ENCODE data around the gene C2CD5.

DNA sequence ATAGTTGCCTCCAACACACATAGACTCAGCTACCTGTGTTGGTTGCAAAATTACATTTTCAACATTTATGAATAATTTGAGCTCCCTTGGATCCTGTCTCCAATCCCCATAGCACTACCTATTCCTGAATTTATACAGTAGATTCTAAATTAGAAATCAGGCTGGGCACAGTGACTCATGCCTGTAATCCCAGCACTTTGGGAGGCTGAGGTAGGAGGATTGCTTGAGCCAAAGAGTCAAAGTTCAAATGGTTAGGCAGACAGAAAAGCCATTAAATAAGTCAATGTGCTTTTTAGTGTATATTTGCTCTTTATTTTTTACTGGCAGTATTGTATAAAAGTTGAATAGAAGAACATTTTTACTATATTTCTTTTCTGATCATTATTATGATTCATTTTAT lies 24.9 kb upstream of the C2CD5 start:
- TF ChIP-seq EZH2 (IDR thresholded peaks at IDR 0.05; ENCODE audit: borderline replicate concordance, insufficient read depth, low read length, poor library complexity, severe bottlenecking) (no peak), EP300 (conservative IDR thresholded peaks at IDR 0.05; ENCODE audit: poor library complexity, severe bottlenecking) (no peak), RAD21 (conservative IDR thresholded peaks at IDR 0.05) (no peak), SMC3 (conservative IDR thresholded peaks at IDR 0.05; ENCODE audit: poor library complexity) (no peak), POLR2AphosphoS5 (IDR thresholded peaks at IDR 0.05) (no peak), TAF1 (IDR thresholded peaks at IDR 0.05; ENCODE audit: low read depth) (no peak), MXI1 (conservative IDR thresholded peaks at IDR 0.05; ENCODE audit: poor library complexity, severe bottlenecking) (no peak)
- TF ChIP-seq, protein P1, sequence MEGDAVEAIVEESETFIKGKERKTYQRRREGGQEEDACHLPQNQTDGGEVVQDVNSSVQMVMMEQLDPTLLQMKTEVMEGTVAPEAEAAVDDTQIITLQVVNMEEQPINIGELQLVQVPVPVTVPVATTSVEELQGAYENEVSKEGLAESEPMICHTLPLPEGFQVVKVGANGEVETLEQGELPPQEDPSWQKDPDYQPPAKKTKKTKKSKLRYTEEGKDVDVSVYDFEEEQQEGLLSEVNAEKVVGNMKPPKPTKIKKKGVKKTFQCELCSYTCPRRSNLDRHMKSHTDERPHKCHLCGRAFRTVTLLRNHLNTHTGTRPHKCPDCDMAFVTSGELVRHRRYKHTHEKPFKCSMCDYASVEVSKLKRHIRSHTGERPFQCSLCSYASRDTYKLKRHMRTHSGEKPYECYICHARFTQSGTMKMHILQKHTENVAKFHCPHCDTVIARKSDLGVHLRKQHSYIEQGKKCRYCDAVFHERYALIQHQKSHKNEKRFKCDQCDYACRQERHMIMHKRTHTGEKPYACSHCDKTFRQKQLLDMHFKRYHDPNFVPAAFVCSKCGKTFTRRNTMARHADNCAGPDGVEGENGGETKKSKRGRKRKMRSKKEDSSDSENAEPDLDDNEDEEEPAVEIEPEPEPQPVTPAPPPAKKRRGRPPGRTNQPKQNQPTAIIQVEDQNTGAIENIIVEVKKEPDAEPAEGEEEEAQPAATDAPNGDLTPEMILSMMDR (IDR thresholded peaks at IDR 0.05; ENCODE audit: poor library complexity, severe bottlenecking): no peak
- TF ChIP-seq, protein P2, sequence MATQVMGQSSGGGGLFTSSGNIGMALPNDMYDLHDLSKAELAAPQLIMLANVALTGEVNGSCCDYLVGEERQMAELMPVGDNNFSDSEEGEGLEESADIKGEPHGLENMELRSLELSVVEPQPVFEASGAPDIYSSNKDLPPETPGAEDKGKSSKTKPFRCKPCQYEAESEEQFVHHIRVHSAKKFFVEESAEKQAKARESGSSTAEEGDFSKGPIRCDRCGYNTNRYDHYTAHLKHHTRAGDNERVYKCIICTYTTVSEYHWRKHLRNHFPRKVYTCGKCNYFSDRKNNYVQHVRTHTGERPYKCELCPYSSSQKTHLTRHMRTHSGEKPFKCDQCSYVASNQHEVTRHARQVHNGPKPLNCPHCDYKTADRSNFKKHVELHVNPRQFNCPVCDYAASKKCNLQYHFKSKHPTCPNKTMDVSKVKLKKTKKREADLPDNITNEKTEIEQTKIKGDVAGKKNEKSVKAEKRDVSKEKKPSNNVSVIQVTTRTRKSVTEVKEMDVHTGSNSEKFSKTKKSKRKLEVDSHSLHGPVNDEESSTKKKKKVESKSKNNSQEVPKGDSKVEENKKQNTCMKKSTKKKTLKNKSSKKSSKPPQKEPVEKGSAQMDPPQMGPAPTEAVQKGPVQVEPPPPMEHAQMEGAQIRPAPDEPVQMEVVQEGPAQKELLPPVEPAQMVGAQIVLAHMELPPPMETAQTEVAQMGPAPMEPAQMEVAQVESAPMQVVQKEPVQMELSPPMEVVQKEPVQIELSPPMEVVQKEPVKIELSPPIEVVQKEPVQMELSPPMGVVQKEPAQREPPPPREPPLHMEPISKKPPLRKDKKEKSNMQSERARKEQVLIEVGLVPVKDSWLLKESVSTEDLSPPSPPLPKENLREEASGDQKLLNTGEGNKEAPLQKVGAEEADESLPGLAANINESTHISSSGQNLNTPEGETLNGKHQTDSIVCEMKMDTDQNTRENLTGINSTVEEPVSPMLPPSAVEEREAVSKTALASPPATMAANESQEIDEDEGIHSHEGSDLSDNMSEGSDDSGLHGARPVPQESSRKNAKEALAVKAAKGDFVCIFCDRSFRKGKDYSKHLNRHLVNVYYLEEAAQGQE (IDR thresholded peaks at IDR 0.05; ENCODE audit: borderline replicate concordance): no peak

All from neural cell (in vitro differentiated cells).